HAP-1 (cell line): ENCODE measurements around the gene ZNF784.

Source experiments
- DNase-seq, 2 experiments: peaks; one replicate each; pipeline ENCODE4 v3.0.0-alpha.2; 2016 to 2020; ENCODE audit warnings: low spot score in 2 of 2
- H3K27me3 ChIP-seq: fragments of 250-450 bp; sonication (Bioruptor Pico); 2 replicates; pipeline ENCODE4 v1.5.1; 2020; ENCODE audit warnings: low read depth, mild to moderate bottlenecking, moderate library complexity
- H3K36me3 ChIP-seq: fragments of 250-450 bp; sonication (Bioruptor Pico); replicated peaks from 2 replicates; pipeline ENCODE4 v1.5.1; 2020; ENCODE audit warnings: mild to moderate bottlenecking
- H3K4me1 ChIP-seq: fragments of 250-450 bp; sonication (Bioruptor Pico); 2 replicates; pipeline ENCODE4 v1.5.1; 2020; ENCODE audit warnings: mild to moderate bottlenecking
- H3K4me3 ChIP-seq: fragments of 250-450 bp; sonication (Bioruptor Pico); 2 replicates; pipeline ENCODE4 v1.5.1; 2020; ENCODE audit warnings: mild to moderate bottlenecking, moderate library complexity
- H3K9me3 ChIP-seq: fragments of 250-450 bp; sonication (Bioruptor Pico); 2 replicates; pipeline ENCODE4 v1.5.1; 2020; ENCODE audit warnings: mild to moderate bottlenecking, moderate library complexity
- in situ Hi-C: fragments of 300-500 bp; cut with MboI; formaldehyde crosslinking; loops from 3 replicates; pipeline ENCODE4 v1.14.3; 2020; ENCODE audit warnings: low sequenced_read_pairs, inconsistent platforms, mixed read lengths

Gene ZNF784

GRCh38 chr19:55653651-55654322, 29.4 kb upstream of the ZNF784 start:
- peaks cover 19% of the 10 kb centered on the region for H3K36me3 ChIP-seq
- no peaks in the 10 kb centered on the region for H3K9me3 ChIP-seq
- no peaks in the 10 kb centered on the region for H3K27me3 ChIP-seq
- H3K4me3 ChIP-seq, result peak overlapping the region; percentile 95
- peaks cover 11% of the 10 kb centered on the region for H3K4me1 ChIP-seq
- in situ Hi-C loops, result loop anchor here (25.0 kb wide), 2 partner anchors 1191 to 1466 kb away; partner anchors contain the start of genes CDC42EP5, LENG9, MBOAT7 and TSEN34
- peak; percentile 98 for DNase-seq

- in situ Hi-C loops, result loop anchor here (25.0 kb wide), 2 partner anchors 1190 to 1465 kb away; partner anchors contain the start of genes CDC42EP5, LENG9, MBOAT7 and TSEN34
- Histone ChIP-seq H3K4me3 (no peak overlapping the region), H3K36me3 (peaks cover 19% of the 10 kb centered on the region), H3K27me3 (no peaks in the 10 kb centered on the region), H3K9me3 (no peaks in the 10 kb centered on the region), H3K4me1 (peaks cover 6% of the 10 kb centered on the region)
- DNase-seq, result no peak
Measured at GRCh38 chr19:55652311-55653128, 28.2 kb upstream of the ZNF784 start.

- in situ Hi-C loops, result loop anchor here (25.0 kb wide), 2 partner anchors 1189 to 1464 kb away; partner anchors contain the start of genes CDC42EP5, LENG9, MBOAT7 and TSEN34
Measured at GRCh38 chr19:55651236-55651635, 26.9 kb upstream of the ZNF784 start.

GRCh38 chr19:55650602-55651230, 26.4 kb upstream of the ZNF784 start:
- in situ Hi-C loops, result loop anchor here (25.0 kb wide), 2 partner anchors 1188 to 1463 kb away; partner anchors contain the start of genes CDC42EP5, LENG9, MBOAT7 and TSEN34
- Histone ChIP-seq H3K27me3 (no peaks in the 10 kb centered on the region), H3K4me1 (peaks cover 8% of the 10 kb centered on the region), H3K4me3 (no peak overlapping the region), H3K9me3 (no peaks in the 10 kb centered on the region), H3K36me3 (peaks cover 17% of the 10 kb centered on the region)
- no peak for DNase-seq

More at GRCh38 chr19:55651236-55651635, 26.9 kb upstream of the ZNF784 start:
- Histone ChIP-seq H3K27me3 (no peaks in the 10 kb centered on the region), H3K4me1 (peaks cover 8% of the 10 kb centered on the region), H3K9me3 (no peaks in the 10 kb centered on the region), H3K4me3 (no peak overlapping the region), H3K36me3 (peaks cover 21% of the 10 kb centered on the region)
- no peak for DNase-seq

- DNase-seq, result no peak
- no peak overlapping the region for H3K4me3 ChIP-seq
- no peaks in the 10 kb centered on the region for H3K27me3 ChIP-seq
- in situ Hi-C loops, result loop anchor here (25.0 kb wide), 2 partner anchors 1188 to 1463 kb away; partner anchors contain the start of genes CDC42EP5, LENG9, MBOAT7 and TSEN34
- H3K4me1 ChIP-seq, result peaks cover 8% of the 10 kb centered on the region
- no peaks in the 10 kb centered on the region for H3K9me3 ChIP-seq
- peaks cover 19% of the 10 kb centered on the region for H3K36me3 ChIP-seq
Measured at GRCh38 chr19:55650126-55650557, 25.8 kb upstream of the ZNF784 start.

- Histone ChIP-seq H3K27me3 (no peaks in the 10 kb centered on the region), H3K4me1 (peaks cover 8% of the 10 kb centered on the region), H3K9me3 (no peaks in the 10 kb centered on the region), H3K36me3 (peaks cover 23% of the 10 kb centered on the region), H3K4me3 (peak overlapping the region; percentile 96)
- in situ Hi-C loops, result loop anchor here (25.0 kb wide), 2 partner anchors 1187 to 1462 kb away; partner anchors contain the start of genes CDC42EP5, LENG9, MBOAT7 and TSEN34
- no peak for DNase-seq
Measured at GRCh38 chr19:55649268-55650125, 25.1 kb upstream of the ZNF784 start.

- Histone ChIP-seq H3K4me3 (peak overlapping the region; percentile 96), H3K4me1 (peaks cover 8% of the 10 kb centered on the region), H3K36me3 (peaks cover 25% of the 10 kb centered on the region), H3K9me3 (no peaks in the 10 kb centered on the region), H3K27me3 (no peaks in the 10 kb centered on the region)
- in situ Hi-C loops, result no loop called here
- DNase-seq, result no peak
Measured at GRCh38 chr19:55648585-55649267, 24.4 kb upstream of the ZNF784 start.

- no peaks in the 10 kb centered on the region for H3K9me3 ChIP-seq
- H3K4me1 ChIP-seq, result peaks cover 11% of the 10 kb centered on the region
- DNase-seq, result peak; percentile 72 to 88
- H3K27me3 ChIP-seq, result no peaks in the 10 kb centered on the region
- in situ Hi-C loops, result no loop called here
- H3K4me3 ChIP-seq, result peak within 1 kb of the TSS; percentile 96
- peaks cover 25% of the 10 kb centered on the region for H3K36me3 ChIP-seq
Measured at GRCh38 chr19:55647732-55648584, 23.6 kb upstream of the ZNF784 start, which contains the start of gene CCDC106. Gene CCDC106 (plus strand): TSS chr19:55648212. CDS start chr19:55649047, 835 bp downstream.

- Histone ChIP-seq H3K27me3 (no peaks in the 10 kb centered on the region), H3K4me3 (peak overlapping the region; percentile 96), H3K36me3 (peaks cover 25% of the 10 kb centered on the region), H3K4me1 (peaks cover 15% of the 10 kb centered on the region), H3K9me3 (no peaks in the 10 kb centered on the region)
- in situ Hi-C loops, result no loop called here
- DNase-seq, result no peak
Measured at GRCh38 chr19:55646889-55647731, 22.7 kb upstream of the ZNF784 start.

GRCh38 chr19:55645512-55645881, 21.1 kb upstream of the ZNF784 start:
- Histone ChIP-seq H3K36me3 (peaks cover 25% of the 10 kb centered on the region), H3K4me3 (no peak overlapping the region), H3K27me3 (no peaks in the 10 kb centered on the region), H3K4me1 (peaks cover 16% of the 10 kb centered on the region), H3K9me3 (no peaks in the 10 kb centered on the region)
- no peak for DNase-seq
- in situ Hi-C loops, result no loop called here
